HepG2 (cell line): ENCODE data around the gene SLC25A47. TPM values are rescaled to one million over a fixed set of nuclear protein-coding genes. Genes with fewer than 3 reads are reported as not detected.

Experiments used
- ATAC-seq: fragments of 200-7000 bp; cut with Tn5 transposase; 3 replicates; pipeline ENCODE4 v1.9.1; 2020; ENCODE audit warnings: mild to moderate bottlenecking, moderate library complexity
- BruUV-seq: library from RNA; stranded (reverse); fragments of 400-500 nt; replicated peaks from 2 replicates; lab custom pipeline; 2021; lab: Mats Ljungman, UMichigan
- CTCF ChIA-PET: fragments of 300-600 bp; formaldehyde crosslinking; extraction: SDS; loops from one replicate; lab custom pipeline; 2021; ENCODE audit warnings: low total read pairs, inconsistent platforms, low intra/inter-chr PET ratio; lab: Yijun Ruan, JAX
- POLR2A ChIA-PET: fragments of 350-600 bp; sonication (Branson Sonifier 250); formaldehyde crosslinking; loops from one replicate; lab custom pipeline; 2020; ENCODE audit warnings: antibody characterized with exemption, inconsistent platforms; lab: Yijun Ruan, JAX
- DNase-seq: peaks from one replicate; pipeline ENCODE4 v3.0.0-alpha.2; 2015; ENCODE audit warnings: low spot score
- FAIRE-seq: peaks from 3 replicates; lab custom pipeline; 2011; peaks lifted over from hg19 to GRCh38; lab: Jason Lieb, UNC
- H2AFZ ChIP-seq: one replicate; pipeline ENCODE4 v1.6.1; 2011; ENCODE audit warnings: low read length, inconsistent platforms
- H3K27ac ChIP-seq: fragments of 300-600 bp; 3 replicates; pipeline ENCODE4 v1.8.0; 2011; ENCODE audit warnings: mixed run types, mild to moderate bottlenecking, mixed read lengths, low read length, inconsistent platforms; ENCODE audit not compliant: insufficient read depth; ENCODE audit errors: extremely low read length
- H3K27me3 ChIP-seq, 2 experiments: fragments of 200-600 bp in 1 of 2; 2 replicates in 1 of 2; 3 replicates in 1 of 2; pipeline versions ENCODE4 v1.6.0 to v1.8.0; 2011; ENCODE audit warnings: low read length in 2 of 2, mild to moderate bottlenecking in 2 of 2, moderate library complexity in 2 of 2, inconsistent platforms in 1 of 2; ENCODE audit not compliant: insufficient read depth in 2 of 2, control insufficient read depth in 1 of 2
- H3K36me3 ChIP-seq, 2 experiments: fragments of 200-600 bp in 1 of 2; replicated peaks in 1 of 2; 2 replicates in 1 of 2; 3 replicates in 1 of 2; pipeline versions ENCODE4 v1.5.1 to v1.8.0; 2011; ENCODE audit warnings: low read length in 2 of 2, inconsistent platforms in 1 of 2; ENCODE audit not compliant: insufficient read depth in 2 of 2, control insufficient read depth in 1 of 2
- H3K4me1 ChIP-seq: 2 replicates; pipeline ENCODE4 v1.5.1; 2012; ENCODE audit warnings: low read length, inconsistent platforms; ENCODE audit not compliant: insufficient read depth
- H3K4me2 ChIP-seq: 2 replicates; pipeline ENCODE4 v1.6.0; 2011; ENCODE audit warnings: low read depth, low read length, inconsistent platforms
- H3K4me3 ChIP-seq, 3 experiments: fragments of 200-600 bp in 1 of 3; sonication (generic), shearing (Covaris generic) in 1 of 3; replicated peaks in 1 of 3; 2 replicates each; pipeline ENCODE4 v1.5.1; 2011 to 2016; ENCODE audit warnings: low read length in 3 of 3, inconsistent platforms in 2 of 3, low read depth in 2 of 3, mild to moderate bottlenecking in 2 of 3, control low read depth in 1 of 3, mixed read lengths in 1 of 3; ENCODE audit not compliant: insufficient read depth in 1 of 3
- H3K79me2 ChIP-seq: one replicate; pipeline ENCODE4 v1.6.1; 2011; ENCODE audit warnings: low read length, inconsistent platforms; ENCODE audit not compliant: insufficient read depth
- H3K9ac ChIP-seq: 2 replicates; pipeline ENCODE4 v1.6.0; 2011; ENCODE audit warnings: mild to moderate bottlenecking, low read depth, low read length, inconsistent platforms; ENCODE audit not compliant: insufficient read depth
- H3K9me3 ChIP-seq: 2 replicates; pipeline ENCODE4 v1.5.1; 2012; ENCODE audit warnings: mild to moderate bottlenecking, low read length
- H4K20me1 ChIP-seq: 2 replicates; pipeline ENCODE4 v1.6.0; 2011; ENCODE audit warnings: inconsistent platforms, mild to moderate bottlenecking, low read length, moderate library complexity; ENCODE audit not compliant: insufficient read depth
- AHR ChIP-seq: IDR thresholded peaks from 2 replicates; pipeline ENCODE4 v1.6.1; 2018; ENCODE audit warnings: missing genetic modification reagents, missing compliant biosample characterization
- FOXP4 ChIP-seq: sonication (generic); formaldehyde crosslinking; IDR thresholded peaks from 2 replicates; pipeline ENCODE4 v1.4.0; 2020; ENCODE audit warnings: missing genetic modification reagents
- MLXIP ChIP-seq: sonication (generic); formaldehyde crosslinking; IDR thresholded peaks from 2 replicates; pipeline ENCODE4 v1.9.0; 2021; ENCODE audit warnings: missing genetic modification reagents, borderline replicate concordance
- NFKB2 ChIP-seq: sonication (generic); formaldehyde crosslinking; IDR thresholded peaks from 2 replicates; pipeline ENCODE4 v1.4.0; 2020; ENCODE audit warnings: missing genetic modification reagents, borderline replicate concordance
- POLR2AphosphoS2 ChIP-seq: IDR thresholded peaks from 2 replicates; pipeline ENCODE4 v1.6.1; 2011; ENCODE audit warnings: low read depth, low read length, improper control_type of control experiment
- ZBTB26 ChIP-seq: IDR thresholded peaks from 2 replicates; pipeline ENCODE4 v1.6.1; 2016; ENCODE audit warnings: missing compliant biosample characterization, missing genetic modification reagents, borderline replicate concordance
- ZNF317 ChIP-seq: sonication (generic); formaldehyde crosslinking; IDR thresholded peaks from 2 replicates; pipeline ENCODE4 v1.5.0; 2020; ENCODE audit warnings: mild to moderate bottlenecking, missing genetic modification reagents
- ZNF468 ChIP-seq: sonication (generic); formaldehyde crosslinking; IDR thresholded peaks from 2 replicates; pipeline ENCODE4 v1.8.0; 2022; ENCODE audit warnings: mild to moderate bottlenecking, moderate library complexity, missing genetic modification reagents
- whole genome bisulfite sequencing: methylation state at CpG from one replicate; pipeline ENCODE4 v1.1.6; 2017; ENCODE audit warnings: low lambda C conversion rate; 5-methylcytosine and 5-hydroxymethylcytosine counted together
- in situ Hi-C: cut with HindIII; loops from 2 replicates; pipeline ENCODE4 v1.10.0; 2017; ENCODE audit warnings: low pct_unique_long_range_greater_than_20kb; ENCODE audit not compliant: extremely low pct_ligation_motif_present
- intact Hi-C: fragments of 100-400 bp; cut with micrococcal nuclease; formaldehyde crosslinking; loops from one replicate; pipeline ENCODE4 v1.10.0; 2022; ENCODE audit not compliant: unreplicated experiment
- polyA plus RNA-seq, 8 experiments: library from polyadenylated mRNA; depleted of rRNA in 3 of 8; stranded (reverse) in 7 of 8; unstranded in 1 of 8; fragments of >200 nt; fragmentation: Illumina TruSeq in 4 of 8; extraction: Trizol in 4 of 8; gene quantifications; 2 replicates each; pipeline versions ENCODE4 v1.2.1 to v1.2.3, GENCODE V29; 2011 to 2016; ENCODE audit warnings: low read depth in 4 of 8, missing spikeins in 1 of 8, mixed read lengths in 1 of 8; ENCODE audit not compliant: insufficient read depth in 1 of 8
- total RNA-seq, 5 experiments: library from RNA; depleted of rRNA; stranded (reverse); fragments of >200 nt; fragmentation: Illumina TruSeq; extraction: Trizol; gene quantifications; 2 replicates each; pipeline ENCODE4 v1.2.3, GENCODE V29; 2016; ENCODE audit warnings: low read depth in 1 of 5

The SLC25A47 gene
- total and polyA plus RNA-seq, 2 of the 13 experiments (the other 11 are each of a cell fraction or from before 2014, with no cell fraction given), result 1.0 to 1.7 TPM

GRCh38 chr14:100371773-100372172, 48.6 kb downstream of the SLC25A47 start:
- no peak for FAIRE-seq
- 90% methylated on average over 6 of the region's 6 CpGs for WGBS
- H2AFZ ChIP-seq, result no peak overlapping the region
- in situ Hi-C loops, result no loop called here
- H3K36me3 ChIP-seq, result peaks cover 3 to 16% of the 10 kb centered on the region in 2 experiments; a peak in 4 of 5 replicates
- H3K4me2 ChIP-seq, result no peak overlapping the region
- TF ChIP-seq NFKB2 (CRISPR knock-in tag), result no peak
- TF ChIP-seq ZNF317 (CRISPR knock-in tag), result no peak
- TF ChIP-seq AHR (CRISPR knock-in tag), result no peak
- no peak for TF ChIP-seq MLXIP
- no peak for TF ChIP-seq FOXP4 (CRISPR knock-in tag)
- TF ChIP-seq ZNF468 (CRISPR knock-in tag), result no peak
- no peak for TF ChIP-seq POLR2AphosphoS2
- no peak for TF ChIP-seq ZBTB26
- TF ChIP-seq, all 625 proteins: peak for 0
- no peak overlapping the region for H3K27ac ChIP-seq
- intact Hi-C loops, result no loop called here
- CTCF ChIA-PET, result no interaction called here
- ATAC-seq (no peak), DNase-seq (no peak)
- H3K4me1 ChIP-seq, result peaks cover 19% of the 10 kb centered on the region
- BruUV-seq, result no TSS peak
- no peak overlapping the region for H3K9ac ChIP-seq
- POLR2A ChIA-PET, result no interaction called here
- no peak overlapping the region for H3K4me3 ChIP-seq
- no peaks in the 10 kb centered on the region for H3K9me3 ChIP-seq
- no peaks in the 10 kb centered on the region for H3K27me3 ChIP-seq
- no peaks in the 10 kb centered on the region for H4K20me1 ChIP-seq
- peaks cover 7% of the 10 kb centered on the region for H3K79me2 ChIP-seq
